Transverse colon (tissue), 3 donors: Measurements from ENCODE around the gene SLC35G4.

ENCODE experiments used
- EP300 ChIP-seq: sonication (generic); formaldehyde crosslinking; IDR thresholded peaks from one replicate; pipeline ENCODE4 v1.6.1; 2017; ENCODE audit warnings: antibody characterized with exemption, low read depth
- TF ChIP-seq, protein P1 (sequence below), 5 experiments: fragments of 200-600 bp in 3 of 5; fragments of 450-650 bp in 2 of 5; sonication (generic) in 3 of 5; IDR thresholded peaks; 1 replicate in 2 of 5; 2 replicates in 3 of 5; pipeline ENCODE4 v1.5.1; 2016 to 2017; ENCODE audit warnings: antibody characterized with exemption in 5 of 5, inconsistent platforms in 3 of 5, mild to moderate bottlenecking in 2 of 5, moderate library complexity in 1 of 5

GRCh38 chr18:11655606-11655932 lies 46.2 kb downstream of the SLC35G4 start:
- TF ChIP-seq, protein P1, sequence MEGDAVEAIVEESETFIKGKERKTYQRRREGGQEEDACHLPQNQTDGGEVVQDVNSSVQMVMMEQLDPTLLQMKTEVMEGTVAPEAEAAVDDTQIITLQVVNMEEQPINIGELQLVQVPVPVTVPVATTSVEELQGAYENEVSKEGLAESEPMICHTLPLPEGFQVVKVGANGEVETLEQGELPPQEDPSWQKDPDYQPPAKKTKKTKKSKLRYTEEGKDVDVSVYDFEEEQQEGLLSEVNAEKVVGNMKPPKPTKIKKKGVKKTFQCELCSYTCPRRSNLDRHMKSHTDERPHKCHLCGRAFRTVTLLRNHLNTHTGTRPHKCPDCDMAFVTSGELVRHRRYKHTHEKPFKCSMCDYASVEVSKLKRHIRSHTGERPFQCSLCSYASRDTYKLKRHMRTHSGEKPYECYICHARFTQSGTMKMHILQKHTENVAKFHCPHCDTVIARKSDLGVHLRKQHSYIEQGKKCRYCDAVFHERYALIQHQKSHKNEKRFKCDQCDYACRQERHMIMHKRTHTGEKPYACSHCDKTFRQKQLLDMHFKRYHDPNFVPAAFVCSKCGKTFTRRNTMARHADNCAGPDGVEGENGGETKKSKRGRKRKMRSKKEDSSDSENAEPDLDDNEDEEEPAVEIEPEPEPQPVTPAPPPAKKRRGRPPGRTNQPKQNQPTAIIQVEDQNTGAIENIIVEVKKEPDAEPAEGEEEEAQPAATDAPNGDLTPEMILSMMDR (IDR thresholded peaks at IDR 0.05): no peak
- TF ChIP-seq EP300: no peak
